ENCODE measurements around the gene FAM168A. TPM values are rescaled to one million over a fixed set of nuclear protein-coding genes. Genes with fewer than 3 reads are reported as not detected.

The FAM168A gene
- total RNA-seq, 1 donor from 2014 or later, result 52.2 TPM

GRCh38 chr11:73596547-73596946 lies 1.4 kb downstream of the FAM168A start:
- H3K4me3 Mint-ChIP-seq (ENCODE audit: unreplicated experiment), result peak overlapping the region; percentile 90
- no peak for DNase-seq (ENCODE audit: extremely low spot score, unreplicated experiment)
- no peak overlapping the region for H3K27ac Mint-ChIP-seq (ENCODE audit: unreplicated experiment)
- no peaks in the 10 kb centered on the region for H3K9me3 Mint-ChIP-seq (ENCODE audit: unreplicated experiment)
- TF ChIP-seq, protein P1, sequence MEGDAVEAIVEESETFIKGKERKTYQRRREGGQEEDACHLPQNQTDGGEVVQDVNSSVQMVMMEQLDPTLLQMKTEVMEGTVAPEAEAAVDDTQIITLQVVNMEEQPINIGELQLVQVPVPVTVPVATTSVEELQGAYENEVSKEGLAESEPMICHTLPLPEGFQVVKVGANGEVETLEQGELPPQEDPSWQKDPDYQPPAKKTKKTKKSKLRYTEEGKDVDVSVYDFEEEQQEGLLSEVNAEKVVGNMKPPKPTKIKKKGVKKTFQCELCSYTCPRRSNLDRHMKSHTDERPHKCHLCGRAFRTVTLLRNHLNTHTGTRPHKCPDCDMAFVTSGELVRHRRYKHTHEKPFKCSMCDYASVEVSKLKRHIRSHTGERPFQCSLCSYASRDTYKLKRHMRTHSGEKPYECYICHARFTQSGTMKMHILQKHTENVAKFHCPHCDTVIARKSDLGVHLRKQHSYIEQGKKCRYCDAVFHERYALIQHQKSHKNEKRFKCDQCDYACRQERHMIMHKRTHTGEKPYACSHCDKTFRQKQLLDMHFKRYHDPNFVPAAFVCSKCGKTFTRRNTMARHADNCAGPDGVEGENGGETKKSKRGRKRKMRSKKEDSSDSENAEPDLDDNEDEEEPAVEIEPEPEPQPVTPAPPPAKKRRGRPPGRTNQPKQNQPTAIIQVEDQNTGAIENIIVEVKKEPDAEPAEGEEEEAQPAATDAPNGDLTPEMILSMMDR (IDR thresholded peaks at IDR 0.05), result no peak
- no peaks in the 10 kb centered on the region for H3K27me3 Mint-ChIP-seq (ENCODE audit: unreplicated experiment)
- H3K4me1 Mint-ChIP-seq (ENCODE audit: unreplicated experiment), result peaks cover 36% of the 10 kb centered on the region
- no peaks in the 10 kb centered on the region for H3K36me3 Mint-ChIP-seq (ENCODE audit: unreplicated experiment)

DNA sequence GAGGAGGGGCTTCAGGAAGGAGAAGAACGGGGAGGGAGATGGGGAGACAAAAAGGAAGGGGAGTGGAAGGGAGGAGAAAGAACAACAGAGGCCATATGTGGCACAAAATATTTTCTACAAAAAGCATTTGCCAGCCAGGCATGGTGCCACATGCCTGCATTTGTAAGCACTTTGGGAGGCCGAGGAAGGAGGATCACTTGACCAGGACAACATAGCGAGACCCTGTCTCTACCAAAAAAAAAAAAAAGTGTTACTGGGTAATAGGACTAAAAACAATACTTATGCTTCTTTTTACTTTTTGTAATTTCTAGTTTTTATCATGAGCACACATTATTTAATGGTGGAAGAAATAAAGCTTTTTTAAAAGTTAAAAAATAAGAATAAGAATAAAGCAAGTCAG lies 5.3 kb downstream of the FAM168A start:
- Mint-ChIP-seq H3K4me3 (ENCODE audit: unreplicated experiment) (no peak overlapping the region), H3K9me3 (ENCODE audit: unreplicated experiment) (no peaks in the 10 kb centered on the region), H3K36me3 (ENCODE audit: unreplicated experiment) (no peaks in the 10 kb centered on the region), H3K27ac (ENCODE audit: unreplicated experiment) (no peak overlapping the region), H3K4me1 (ENCODE audit: unreplicated experiment) (peaks cover 28% of the 10 kb centered on the region), H3K27me3 (ENCODE audit: unreplicated experiment) (no peaks in the 10 kb centered on the region)
- TF ChIP-seq, protein P1 (IDR thresholded peaks at IDR 0.05), result no peak
- no peak for DNase-seq (ENCODE audit: extremely low spot score, unreplicated experiment)

DNA sequence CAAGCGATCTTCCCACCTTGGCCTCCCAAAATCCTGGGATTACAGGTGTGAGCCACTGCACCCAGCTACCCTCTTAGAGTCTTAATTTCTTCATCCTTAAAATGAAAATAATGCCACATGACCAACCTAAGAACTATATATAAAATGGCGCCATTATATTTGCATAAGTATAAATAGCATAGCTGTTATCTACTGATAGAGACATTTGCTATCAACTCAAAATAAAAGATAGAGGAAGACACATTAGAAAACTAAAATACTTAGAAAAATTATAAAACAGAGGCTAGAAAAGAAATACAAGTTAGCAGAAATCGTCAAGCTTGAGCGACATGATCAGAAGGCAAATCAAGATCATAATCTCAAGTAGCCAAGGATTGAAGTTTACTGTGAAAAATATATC lies 6.2 kb downstream of the FAM168A start:
- no peak overlapping the region for H3K27ac Mint-ChIP-seq (ENCODE audit: unreplicated experiment)
- TF ChIP-seq, protein P1 (IDR thresholded peaks at IDR 0.05), result no peak
- H3K9me3 Mint-ChIP-seq (ENCODE audit: unreplicated experiment), result no peaks in the 10 kb centered on the region
- no peak overlapping the region for H3K4me3 Mint-ChIP-seq (ENCODE audit: unreplicated experiment)
- DNase-seq (ENCODE audit: extremely low spot score, unreplicated experiment), result no peak
- no peaks in the 10 kb centered on the region for H3K36me3 Mint-ChIP-seq (ENCODE audit: unreplicated experiment)
- H3K4me1 Mint-ChIP-seq (ENCODE audit: unreplicated experiment), result peaks cover 22% of the 10 kb centered on the region
- no peaks in the 10 kb centered on the region for H3K27me3 Mint-ChIP-seq (ENCODE audit: unreplicated experiment)

GRCh38 chr11:73590991-73591390 lies 6.9 kb downstream of the FAM168A start:
- no peaks in the 10 kb centered on the region for H3K27me3 Mint-ChIP-seq (ENCODE audit: unreplicated experiment)
- H3K4me1 Mint-ChIP-seq (ENCODE audit: unreplicated experiment), result peaks cover 15% of the 10 kb centered on the region
- H3K27ac Mint-ChIP-seq (ENCODE audit: unreplicated experiment), result no peak overlapping the region
- no peaks in the 10 kb centered on the region for H3K9me3 Mint-ChIP-seq (ENCODE audit: unreplicated experiment)
- no peaks in the 10 kb centered on the region for H3K36me3 Mint-ChIP-seq (ENCODE audit: unreplicated experiment)
- no peak overlapping the region for H3K4me3 Mint-ChIP-seq (ENCODE audit: unreplicated experiment)
- TF ChIP-seq, protein P1 (IDR thresholded peaks at IDR 0.05), result no peak
- no peak for DNase-seq (ENCODE audit: extremely low spot score, unreplicated experiment)

DNA sequence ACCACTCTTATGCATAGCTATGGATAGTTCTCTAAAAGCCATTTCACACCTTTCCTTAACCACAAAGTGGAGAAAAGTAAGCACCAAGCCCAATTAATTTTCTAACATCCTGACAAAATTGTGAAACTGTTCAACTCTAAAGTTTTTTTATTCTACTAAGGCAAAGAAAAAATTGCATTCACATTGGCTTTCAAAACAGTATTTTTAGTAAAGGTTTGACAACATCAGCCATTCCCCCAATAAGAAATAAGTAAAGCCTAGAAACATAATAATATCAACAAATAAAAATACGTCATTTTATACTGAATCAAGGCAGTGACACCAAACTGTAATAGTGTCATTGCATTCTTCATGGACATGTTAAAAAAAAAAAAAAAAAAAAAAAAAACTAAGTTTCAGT lies 11.1 kb downstream of the FAM168A start:
- H3K27ac Mint-ChIP-seq (ENCODE audit: unreplicated experiment), result no peak overlapping the region

More for the DNA sequence above, 11.1 kb downstream of the FAM168A start:
- H3K9me3 Mint-ChIP-seq (ENCODE audit: unreplicated experiment), result no peaks in the 10 kb centered on the region
- no peak for DNase-seq (ENCODE audit: extremely low spot score, unreplicated experiment)
- H3K36me3 Mint-ChIP-seq (ENCODE audit: unreplicated experiment), result peaks cover 6% of the 10 kb centered on the region
- no peaks in the 10 kb centered on the region for H3K27me3 Mint-ChIP-seq (ENCODE audit: unreplicated experiment)
- no peaks in the 10 kb centered on the region for H3K4me1 Mint-ChIP-seq (ENCODE audit: unreplicated experiment)
- TF ChIP-seq, protein P1 (IDR thresholded peaks at IDR 0.05), result no peak
- no peak overlapping the region for H3K4me3 Mint-ChIP-seq (ENCODE audit: unreplicated experiment)

All from osteocyte (in vitro differentiated cells).